ENCODE results near the gene ADD1.

GRCh38 chr4:2910409-2910808 lies 66.8 kb downstream of the ADD1 start:
- no peak for TF ChIP-seq POLR2A (IDR thresholded peaks at IDR 0.05)
- peak in 4 of 12 donors; percentile 11 to 28 (median 23) for TF ChIP-seq CTCF (IDR thresholded peaks at IDR 0.05)

All from heart left ventricle (tissue), 13 donors.